Neural cell (in vitro differentiated cells): Measurements from ENCODE around the gene ADRA2B. TPM values are rescaled to one million over a fixed set of nuclear protein-coding genes. Genes with fewer than 3 reads are reported as not detected.
"Not testable (repeated sequence)": the region's sequence is repeated elsewhere in the genome, so short reads cannot be mapped to it uniquely, and the experiment has no call there.

Experiments used
- H2AFZ ChIP-seq: fragments of 200-600, 300-800 bp; sonication (generic), shearing (Covaris generic); 2 replicates; pipeline ENCODE4 v1.6.0; 2014; ENCODE audit warnings: low read depth, mild to moderate bottlenecking, antibody characterized with exemption, low read length, moderate library complexity
- H3F3A ChIP-seq: fragments of 200-600 bp; shearing (Covaris generic); 2 replicates; pipeline ENCODE4 v1.6.1; 2016; ENCODE audit warnings: mild to moderate bottlenecking, moderate library complexity, mixed read lengths, antibody characterized with exemption, low read length; ENCODE audit not compliant: insufficient read depth, poor library complexity, severe bottlenecking
- H3K27ac ChIP-seq: fragments of 200-600, 300-800 bp; sonication (generic), shearing (Covaris generic); 2 replicates; pipeline ENCODE4 v1.5.1; 2014; ENCODE audit warnings: mild to moderate bottlenecking, low read length, moderate library complexity
- H3K27me3 ChIP-seq: fragments of 300-800, 200-600 bp; sonication (generic), shearing (Covaris generic); 2 replicates; pipeline ENCODE4 v1.6.0; 2014; ENCODE audit warnings: mild to moderate bottlenecking, low read depth, low read length, moderate library complexity; ENCODE audit not compliant: insufficient read depth
- H3K36me3 ChIP-seq: fragments of 300-800, 200-600 bp; sonication (generic), shearing (Covaris generic); 2 replicates; pipeline ENCODE4 v1.5.1; 2014; ENCODE audit warnings: mild to moderate bottlenecking, antibody characterized with exemption, low read length, moderate library complexity; ENCODE audit not compliant: insufficient read depth
- H3K4me2 ChIP-seq: fragments of 300-800, 200-600 bp; sonication (generic), shearing (Covaris generic); 2 replicates; pipeline ENCODE4 v1.6.0; 2014; ENCODE audit warnings: mild to moderate bottlenecking, low read length
- H3K4me3 ChIP-seq: fragments of 300-800, 200-600 bp; sonication (generic), shearing (Covaris generic); 2 replicates; pipeline ENCODE4 v1.5.1; 2014; ENCODE audit warnings: mild to moderate bottlenecking, low read length, moderate library complexity
- H3K79me2 ChIP-seq: fragments of 200-600 bp; shearing (Covaris generic); replicated peaks from 2 replicates; pipeline ENCODE4 v1.6.0; 2014; ENCODE audit warnings: mild to moderate bottlenecking, low read length, moderate library complexity; ENCODE audit not compliant: insufficient read depth
- H3K9ac ChIP-seq: fragments of 300-800, 200-600 bp; sonication (generic), shearing (Covaris generic); 2 replicates; pipeline ENCODE4 v1.6.1; 2016; ENCODE audit warnings: mild to moderate bottlenecking, low read length, mixed read lengths
- H3K9me2 ChIP-seq: fragments of 200-600 bp; shearing (Covaris generic); 2 replicates; pipeline ENCODE4 v1.6.1; 2016; ENCODE audit warnings: mild to moderate bottlenecking, low read length, mixed read lengths; ENCODE audit not compliant: insufficient read depth
- H3K9me3 ChIP-seq: fragments of 200-600, 300-800 bp; sonication (generic), shearing (Covaris generic); 2 replicates; pipeline ENCODE4 v1.6.1; 2016; ENCODE audit warnings: mild to moderate bottlenecking, mixed run types, low read length, moderate library complexity, mixed read lengths
- H4K20me1 ChIP-seq: fragments of 200-600 bp; shearing (Covaris generic); 2 replicates; pipeline ENCODE4 v1.6.1; 2016; ENCODE audit warnings: mild to moderate bottlenecking, mixed run types; ENCODE audit not compliant: insufficient read depth
- EP300 ChIP-seq: fragments of 450-650 bp; conservative IDR thresholded peaks from 2 replicates; pipeline ENCODE4 v1.6.1; 2014; ENCODE audit warnings: antibody characterized with exemption, mild to moderate bottlenecking, moderate library complexity; ENCODE audit not compliant: poor library complexity, severe bottlenecking
- EZH2 ChIP-seq: fragments of 200-600, 300-800 bp; shearing (Covaris generic), sonication (generic); IDR thresholded peaks from 2 replicates; pipeline ENCODE4 v1.6.1; 2014; ENCODE audit warnings: antibody characterized with exemption, low read length, borderline replicate concordance, mild to moderate bottlenecking; ENCODE audit not compliant: insufficient read depth, poor library complexity, severe bottlenecking
- MXI1 ChIP-seq: fragments of 450-650 bp; conservative IDR thresholded peaks from 2 replicates; pipeline ENCODE4 v1.6.1; 2014; ENCODE audit warnings: antibody characterized with exemption, mild to moderate bottlenecking; ENCODE audit not compliant: poor library complexity, severe bottlenecking
- POLR2AphosphoS5 ChIP-seq: IDR thresholded peaks from 2 replicates; pipeline ENCODE4 v1.6.1; 2012
- RAD21 ChIP-seq: fragments of 450-650 bp; conservative IDR thresholded peaks from 2 replicates; pipeline ENCODE4 v1.6.1; 2014; ENCODE audit warnings: antibody characterized with exemption, mild to moderate bottlenecking, moderate library complexity
- SMC3 ChIP-seq: fragments of 450-650 bp; conservative IDR thresholded peaks from 2 replicates; pipeline ENCODE4 v1.6.1; 2014; ENCODE audit warnings: antibody characterized with exemption, mild to moderate bottlenecking, moderate library complexity; ENCODE audit not compliant: poor library complexity
- TAF1 ChIP-seq: IDR thresholded peaks from 2 replicates; pipeline ENCODE4 v1.6.1; 2012; ENCODE audit warnings: low read depth
- polyA plus RNA-seq: library from polyadenylated mRNA; depleted of rRNA; stranded (reverse); fragments of >200 nt; gene quantifications from 2 replicates; pipeline ENCODE4 v1.2.3, GENCODE V29; 2014
- TF ChIP-seq, protein P1 (sequence below): IDR thresholded peaks from 2 replicates; pipeline ENCODE4 v1.6.1; 2012; ENCODE audit warnings: borderline replicate concordance
- TF ChIP-seq, protein P2 (sequence below): fragments of 450-650 bp; IDR thresholded peaks from 2 replicates; pipeline ENCODE4 v1.5.1; 2014; ENCODE audit warnings: antibody characterized with exemption, mild to moderate bottlenecking, moderate library complexity; ENCODE audit not compliant: poor library complexity, severe bottlenecking

The ADRA2B gene
- polyA plus RNA-seq, 1 donor from 2014 or later: not detected

DNA sequence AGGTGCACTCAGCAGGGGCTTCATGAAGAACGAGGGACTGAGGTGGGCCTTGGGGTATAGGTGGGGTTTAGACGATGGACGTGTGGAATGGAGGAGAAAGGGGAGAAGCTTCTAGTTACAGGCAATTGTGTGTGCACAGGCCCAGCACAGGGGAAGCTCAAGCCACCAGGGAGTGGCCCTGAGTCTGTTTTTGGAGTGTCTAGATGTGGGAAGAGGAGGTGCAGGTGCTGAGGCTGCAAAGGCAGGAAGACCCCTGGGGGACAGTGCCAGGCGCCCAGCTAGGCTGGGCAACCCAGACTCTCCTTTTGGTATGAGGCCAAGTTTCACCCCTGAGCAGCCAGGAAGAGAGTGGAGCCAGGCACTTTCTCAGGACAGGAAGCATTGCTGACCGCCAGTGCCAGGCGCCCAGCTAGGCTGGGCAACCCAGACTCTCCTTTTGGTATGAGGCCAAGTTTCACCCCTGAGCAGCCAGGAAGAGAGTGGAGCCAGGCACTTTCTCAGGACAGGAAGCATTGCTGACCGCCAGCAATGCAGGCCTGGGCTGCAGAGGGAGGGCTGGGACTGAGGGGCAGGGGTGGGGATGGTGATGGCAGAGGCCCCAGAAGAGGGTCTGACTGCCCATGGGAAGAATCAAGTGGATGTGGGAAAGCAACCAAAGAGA lies 31.4 kb downstream of the ADRA2B start:
- H3K4me2 ChIP-seq: not testable (repeated sequence)

DNA sequence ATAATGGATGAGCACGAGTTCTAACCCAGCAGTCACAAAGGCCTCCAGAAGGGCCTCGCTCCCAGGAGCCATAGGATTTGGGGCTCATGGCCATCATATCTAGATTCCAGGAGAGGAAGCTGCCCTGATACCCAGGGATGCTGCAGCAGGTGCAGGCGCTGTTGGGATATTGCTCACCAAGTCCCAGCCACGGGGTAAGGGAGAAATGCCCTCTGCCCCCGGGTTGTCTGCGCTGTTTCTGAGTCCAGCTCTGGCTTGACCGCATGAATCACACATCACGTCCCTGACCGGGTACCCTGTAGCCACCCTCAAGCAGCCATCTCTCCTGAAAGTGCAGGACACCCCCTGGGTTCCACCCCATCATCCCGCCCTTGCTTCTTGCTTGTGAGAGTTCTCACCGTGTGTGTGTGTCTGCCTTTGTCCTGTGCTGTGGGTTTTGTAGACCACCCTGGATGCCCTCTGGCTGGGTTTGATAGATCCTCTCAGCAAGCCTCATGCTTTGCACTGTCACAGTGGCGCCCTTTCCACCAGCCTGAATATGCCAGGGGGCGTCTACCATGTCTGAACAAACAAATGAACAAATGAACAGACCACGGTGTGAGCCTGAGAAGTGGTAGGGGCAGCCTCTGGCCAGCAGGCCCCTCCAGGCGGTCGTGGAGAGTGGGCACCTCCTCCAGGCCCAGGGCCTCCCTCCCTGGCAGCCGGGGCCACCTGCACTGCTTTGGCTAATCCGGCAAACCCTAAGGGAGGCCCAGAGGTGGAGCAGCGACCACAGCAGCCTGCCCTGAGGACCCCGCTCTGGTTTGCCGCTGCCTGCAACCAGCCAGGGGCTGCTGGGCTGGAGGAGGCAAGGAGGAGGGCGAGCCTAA lies 32.1 kb downstream of the ADRA2B start:
- Histone ChIP-seq H4K20me1 (no peaks in the 10 kb centered on the region), H3K9ac (no peak overlapping the region), H3F3A (no peaks in the 10 kb centered on the region), H2AFZ (no peak overlapping the region), H3K4me2 (no peak overlapping the region), H3K9me2 (no peaks in the 10 kb centered on the region), H3K9me3 (no peaks in the 10 kb centered on the region), H3K36me3 (no peaks in the 10 kb centered on the region), H3K27me3 (no peaks in the 10 kb centered on the region), H3K4me3 (no peak overlapping the region), H3K79me2 (no peaks in the 10 kb centered on the region), H3K27ac (no peak overlapping the region)
- no peak for TF ChIP-seq TAF1
- TF ChIP-seq SMC3: no peak
- no peak for TF ChIP-seq EZH2
- no peak for TF ChIP-seq EP300
- TF ChIP-seq MXI1: no peak
- TF ChIP-seq, protein P1, sequence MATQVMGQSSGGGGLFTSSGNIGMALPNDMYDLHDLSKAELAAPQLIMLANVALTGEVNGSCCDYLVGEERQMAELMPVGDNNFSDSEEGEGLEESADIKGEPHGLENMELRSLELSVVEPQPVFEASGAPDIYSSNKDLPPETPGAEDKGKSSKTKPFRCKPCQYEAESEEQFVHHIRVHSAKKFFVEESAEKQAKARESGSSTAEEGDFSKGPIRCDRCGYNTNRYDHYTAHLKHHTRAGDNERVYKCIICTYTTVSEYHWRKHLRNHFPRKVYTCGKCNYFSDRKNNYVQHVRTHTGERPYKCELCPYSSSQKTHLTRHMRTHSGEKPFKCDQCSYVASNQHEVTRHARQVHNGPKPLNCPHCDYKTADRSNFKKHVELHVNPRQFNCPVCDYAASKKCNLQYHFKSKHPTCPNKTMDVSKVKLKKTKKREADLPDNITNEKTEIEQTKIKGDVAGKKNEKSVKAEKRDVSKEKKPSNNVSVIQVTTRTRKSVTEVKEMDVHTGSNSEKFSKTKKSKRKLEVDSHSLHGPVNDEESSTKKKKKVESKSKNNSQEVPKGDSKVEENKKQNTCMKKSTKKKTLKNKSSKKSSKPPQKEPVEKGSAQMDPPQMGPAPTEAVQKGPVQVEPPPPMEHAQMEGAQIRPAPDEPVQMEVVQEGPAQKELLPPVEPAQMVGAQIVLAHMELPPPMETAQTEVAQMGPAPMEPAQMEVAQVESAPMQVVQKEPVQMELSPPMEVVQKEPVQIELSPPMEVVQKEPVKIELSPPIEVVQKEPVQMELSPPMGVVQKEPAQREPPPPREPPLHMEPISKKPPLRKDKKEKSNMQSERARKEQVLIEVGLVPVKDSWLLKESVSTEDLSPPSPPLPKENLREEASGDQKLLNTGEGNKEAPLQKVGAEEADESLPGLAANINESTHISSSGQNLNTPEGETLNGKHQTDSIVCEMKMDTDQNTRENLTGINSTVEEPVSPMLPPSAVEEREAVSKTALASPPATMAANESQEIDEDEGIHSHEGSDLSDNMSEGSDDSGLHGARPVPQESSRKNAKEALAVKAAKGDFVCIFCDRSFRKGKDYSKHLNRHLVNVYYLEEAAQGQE: no peak
- TF ChIP-seq POLR2AphosphoS5: no peak
- no peak for TF ChIP-seq RAD21
- TF ChIP-seq, protein P2, sequence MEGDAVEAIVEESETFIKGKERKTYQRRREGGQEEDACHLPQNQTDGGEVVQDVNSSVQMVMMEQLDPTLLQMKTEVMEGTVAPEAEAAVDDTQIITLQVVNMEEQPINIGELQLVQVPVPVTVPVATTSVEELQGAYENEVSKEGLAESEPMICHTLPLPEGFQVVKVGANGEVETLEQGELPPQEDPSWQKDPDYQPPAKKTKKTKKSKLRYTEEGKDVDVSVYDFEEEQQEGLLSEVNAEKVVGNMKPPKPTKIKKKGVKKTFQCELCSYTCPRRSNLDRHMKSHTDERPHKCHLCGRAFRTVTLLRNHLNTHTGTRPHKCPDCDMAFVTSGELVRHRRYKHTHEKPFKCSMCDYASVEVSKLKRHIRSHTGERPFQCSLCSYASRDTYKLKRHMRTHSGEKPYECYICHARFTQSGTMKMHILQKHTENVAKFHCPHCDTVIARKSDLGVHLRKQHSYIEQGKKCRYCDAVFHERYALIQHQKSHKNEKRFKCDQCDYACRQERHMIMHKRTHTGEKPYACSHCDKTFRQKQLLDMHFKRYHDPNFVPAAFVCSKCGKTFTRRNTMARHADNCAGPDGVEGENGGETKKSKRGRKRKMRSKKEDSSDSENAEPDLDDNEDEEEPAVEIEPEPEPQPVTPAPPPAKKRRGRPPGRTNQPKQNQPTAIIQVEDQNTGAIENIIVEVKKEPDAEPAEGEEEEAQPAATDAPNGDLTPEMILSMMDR: no peak

More for the DNA sequence above, 31.4 kb downstream of the ADRA2B start:
- not testable (repeated sequence) for H4K20me1 ChIP-seq, H3K79me2 ChIP-seq, H3K4me3 ChIP-seq, H2AFZ ChIP-seq, H3K27me3 ChIP-seq, H3K9ac ChIP-seq, H3K36me3 ChIP-seq, H3K9me3 ChIP-seq, H3K27ac ChIP-seq, H3F3A ChIP-seq, H3K9me2 ChIP-seq
